ENCODE data around the gene PATZ1.
"Not testable (repeated sequence)": the region's sequence is repeated elsewhere in the genome, so short reads cannot be mapped to it uniquely, and the experiment has no call there.

PATZ1 gene

GRCh38 chr22:31323578-31324550, 22.3 kb downstream of the PATZ1 start:
- TF ChIP-seq CTCF (IDR thresholded peaks at IDR 0.05; ENCODE audit: extremely low read depth, missing control alignments): no peak
- no peak for DNase-seq (ENCODE audit: low spot score)

GRCh38 chr22:31321421-31321820, 24.7 kb downstream of the PATZ1 start:
- no peak for TF ChIP-seq CTCF (IDR thresholded peaks at IDR 0.05; ENCODE audit: extremely low read depth, missing control alignments)
- DNase-seq (ENCODE audit: low spot score): no peak

- not testable (repeated sequence) for DNase-seq (ENCODE audit: low spot score)
These were observed 31.9 kb downstream of the PATZ1 start for GRCh38 chr22:31314220-31314619.

- peak; percentile 61 for DNase-seq (ENCODE audit: low spot score)
These were observed 32.6 kb downstream of the PATZ1 start for GRCh38 chr22:31313366-31314147.

GRCh38 chr22:31308181-31308580, 38.0 kb downstream of the PATZ1 start:
- DNase-seq (ENCODE audit: low spot score): no peak
- no peak for TF ChIP-seq CTCF (IDR thresholded peaks at IDR 0.05; ENCODE audit: extremely low read depth, missing control alignments)

More at GRCh38 chr22:31313366-31314147, 32.6 kb downstream of the PATZ1 start:
- peak; percentile 90 for TF ChIP-seq CTCF (IDR thresholded peaks at IDR 0.05; ENCODE audit: extremely low read depth, missing control alignments)

GRCh38 chr22:31305194-31305593, 41.0 kb downstream of the PATZ1 start:
- no peak for DNase-seq (ENCODE audit: low spot score)
- no peak for TF ChIP-seq CTCF (IDR thresholded peaks at IDR 0.05; ENCODE audit: extremely low read depth, missing control alignments)

GRCh38 chr22:31302537-31302936, 43.6 kb downstream of the PATZ1 start:
- no peak for DNase-seq (ENCODE audit: low spot score)
- no peak for TF ChIP-seq CTCF (IDR thresholded peaks at IDR 0.05; ENCODE audit: extremely low read depth, missing control alignments)

Measured in GM20000 (cell line).